B cell (primary cell): ENCODE measurements around the gene NUP85. TPM values are rescaled to one million over a fixed set of nuclear protein-coding genes. Genes with fewer than 3 reads are reported as not detected.

Experiments
- ATAC-seq: fragments of 200-7000 bp; cut with Tn5 transposase; one replicate; pipeline ENCODE4 v1.10.0; 2021; ENCODE audit warnings: low read depth, mild to moderate bottlenecking, moderate number of reproducible peaks, moderate library complexity
- CTCF ChIA-PET: fragments of 350-600 bp; sonication (Branson Sonifier 250); formaldehyde crosslinking; loops from one replicate; lab custom pipeline; 2021; ENCODE audit warnings: antibody characterized with exemption, inconsistent platforms; lab: Charles Lee
- POLR2A ChIA-PET: fragments of 350-600 bp; sonication (Branson Sonifier 250); formaldehyde crosslinking; loops from one replicate; lab custom pipeline; 2021; ENCODE audit warnings: antibody characterized with exemption; lab: Charles Lee
- DNase-seq: peaks from one replicate; pipeline ENCODE4 v3.0.0; 2013
- H2AFZ ChIP-seq: 2 replicates; pipeline ENCODE4 v1.6.1; 2012; ENCODE audit warnings: mild to moderate bottlenecking, low read depth, low read length; ENCODE audit not compliant: insufficient read depth, poor library complexity, severe bottlenecking
- H3K27ac ChIP-seq, 2 donors: 1 replicate in 1 of 2; 2 replicates in 1 of 2; pipeline ENCODE4 v1.5.1; 2012 to 2013; ENCODE audit warnings: low read length in 2 of 2, mild to moderate bottlenecking in 2 of 2, moderate library complexity in 1 of 2
- H3K27me3 ChIP-seq, 4 experiments: fragments of 200-600 bp in 1 of 4; sonication (generic) in 1 of 4; replicated peaks in 1 of 4; 1 replicate in 2 of 4; 2 replicates in 2 of 4; pipeline versions ENCODE4 v1.6.1 to v1.7.0; 2013 to 2016; ENCODE audit warnings: low read length in 3 of 4, mild to moderate bottlenecking in 2 of 4, mixed read lengths in 1 of 4, moderate library complexity in 1 of 4; ENCODE audit not compliant: insufficient read depth in 4 of 4, control insufficient read depth in 3 of 4; ENCODE audit errors: control extremely low read depth in 1 of 4
- H3K36me3 ChIP-seq, 2 experiments: replicated peaks in 1 of 2; 1 replicate in 1 of 2; 2 replicates in 1 of 2; pipeline versions ENCODE4 v1.6.1 to v1.7.1; 2013; ENCODE audit warnings: low read length in 1 of 2; ENCODE audit not compliant: insufficient read depth in 2 of 2, control insufficient read depth in 1 of 2; ENCODE audit errors: control extremely low read depth in 1 of 2, extremely low read depth in 1 of 2
- H3K4me1 ChIP-seq, 2 donors: fragments of 200-600 bp in 1 of 2; sonication (generic) in 1 of 2; 1 replicate in 1 of 2; 2 replicates in 1 of 2; pipeline versions ENCODE4 v1.5.1 to v1.6.1; 2013 to 2017; ENCODE audit warnings: low read length in 2 of 2; ENCODE audit not compliant: control insufficient read depth in 2 of 2, insufficient read depth in 2 of 2
- H3K4me2 ChIP-seq: replicated peaks from 2 replicates; pipeline ENCODE3; 2012; ENCODE audit warnings: mild to moderate bottlenecking, low read depth, low read length; ENCODE audit not compliant: poor library complexity, severe bottlenecking
- H3K4me3 ChIP-seq, 5 experiments: fragments of 200-600 bp in 1 of 5; sonication (generic) in 1 of 5; 1 replicate in 3 of 5; 2 replicates in 2 of 5; pipeline versions ENCODE4 v1.5.1 to v1.7.0; 2011 to 2016; ENCODE audit warnings: low read length in 4 of 5, mild to moderate bottlenecking in 4 of 5, low read depth in 2 of 5, control low read depth in 1 of 5, moderate library complexity in 1 of 5; ENCODE audit not compliant: insufficient read depth in 1 of 5; ENCODE audit errors: control extremely low read depth in 1 of 5, extremely low read depth in 1 of 5
- H3K79me2 ChIP-seq: fragments of 200-600 bp; sonication (generic); one replicate; pipeline ENCODE4 v1.6.0; 2016; ENCODE audit warnings: low read length; ENCODE audit not compliant: control insufficient read depth, insufficient read depth
- H3K9ac ChIP-seq: fragments of 200-600 bp; sonication (generic); 2 replicates; pipeline ENCODE4 v1.6.1; 2017; ENCODE audit warnings: mild to moderate bottlenecking, low read length, moderate library complexity
- H3K9me3 ChIP-seq, 3 donors: one replicate each; pipeline versions ENCODE4 v1.6.1 to v1.7.1; 2013; ENCODE audit warnings: low read length in 2 of 3; ENCODE audit not compliant: control insufficient read depth in 2 of 3, insufficient read depth in 1 of 3; ENCODE audit errors: control extremely low read depth in 1 of 3
- H4K20me1 ChIP-seq: 2 replicates; pipeline ENCODE4 v1.6.0; 2012; ENCODE audit warnings: mild to moderate bottlenecking, low read length; ENCODE audit not compliant: insufficient read depth, control insufficient read depth, poor library complexity, severe bottlenecking
- H3K27ac Mint-ChIP-seq: one replicate; pipeline ENCODE4 v1.8.0; 2021; ENCODE audit warnings: mixed read lengths
- H3K27me3 Mint-ChIP-seq: one replicate; pipeline ENCODE4 v1.8.0; 2021; ENCODE audit warnings: mixed read lengths
- H3K4me1 Mint-ChIP-seq: one replicate; pipeline ENCODE4 v1.8.0; 2021; ENCODE audit warnings: mixed read lengths
- H3K4me3 Mint-ChIP-seq: one replicate; pipeline ENCODE4 v1.8.0; 2021; ENCODE audit warnings: mixed read lengths
- H3K9me3 Mint-ChIP-seq: one replicate; pipeline ENCODE4 v1.8.0; 2022; ENCODE audit warnings: mixed read lengths; ENCODE audit not compliant: insufficient read depth
- CTCF ChIP-seq: fragments of 200-600 bp; IDR thresholded peaks from one replicate; pipeline ENCODE4 v1.8.0; 2022; ENCODE audit warnings: antibody characterized with exemption, mild to moderate bottlenecking
- EZH2 ChIP-seq: IDR thresholded peaks from 2 replicates; pipeline ENCODE4 v1.6.1; 2012; ENCODE audit warnings: borderline replicate concordance, low read depth, mild to moderate bottlenecking, moderate library complexity, low read length; ENCODE audit not compliant: insufficient read depth, poor library complexity, severe bottlenecking
- WGBS: methylation state at CpG from one replicate; pipeline ENCODE4 v1.1.5; 2013; ENCODE audit warnings: missing lambda C conversion rate; ENCODE audit not compliant: insufficient coverage; 5-methylcytosine and 5-hydroxymethylcytosine counted together
- intact Hi-C: fragments of 100-400 bp; cut with micrococcal nuclease; formaldehyde crosslinking; loops from one replicate; pipeline ENCODE4 v1.10.0; 2022
- polyA plus RNA-seq: library from polyadenylated mRNA; depleted of rRNA; stranded (reverse); fragments of >200 nt; gene quantifications from 2 replicates; pipeline ENCODE4 v1.2.3, GENCODE V29; 2012
- total RNA-seq, 2 donors: library from RNA; stranded (reverse); fragments of 120-200 nt in 1 of 2; gene quantifications; 1 replicate in 1 of 2; 2 replicates in 1 of 2; pipeline versions ENCODE4 v1.2.3 to v1.2.4, GENCODE V29; 2013 to 2022

The NUP85 gene
- total and polyA plus RNA-seq, 2 donors (not counting 1 experiment from before 2014, with no cell fraction given) = 97.5 to 142 TPM

GRCh38 chr17:75168998-75169397 is 36.5 kb upstream of the NUP85 start:
- Histone ChIP-seq H3K27me3 (no peaks in the 10 kb centered on the region), H3K4me2 (no peak overlapping the region), H3K4me3 (no peak overlapping the region), H3K79me2 (peaks cover 49% of the 10 kb centered on the region), H3K4me1 (peaks cover 0 to 2% of the 10 kb centered on the region in 2 donors), H3K27ac (no peak overlapping the region), H2AFZ (no peak overlapping the region), H3K9me3 (no peaks in the 10 kb centered on the region), H4K20me1 (no peaks in the 10 kb centered on the region), H3K9ac (no peak overlapping the region), H3K36me3 (peaks cover 9 to 39% of the 10 kb centered on the region in 2 experiments)
- ChIA-PET CTCF (interaction anchor here (0.7 to 16.4 kb wide), 3 partner anchors 11 to 55 kb away, joined by 3 to 373 read pairs (median 3); partner anchors contain the start of gene ARMC7), POLR2A (no interaction called here)
- H3K9me3 Mint-ChIP-seq = no peaks in the 10 kb centered on the region
- DNase-seq (no peak), ATAC-seq (no peak)
- H3K4me1 Mint-ChIP-seq = peaks cover 9% of the 10 kb centered on the region
- H3K4me3 Mint-ChIP-seq = no peak overlapping the region
- H3K27me3 Mint-ChIP-seq = no peaks in the 10 kb centered on the region
- no peak overlapping the region for H3K27ac Mint-ChIP-seq
- whole genome bisulfite sequencing = 83% methylated on average over 1 of the region's 4 CpGs
- TF ChIP-seq CTCF (no peak), EZH2 (no peak)
- intact Hi-C loops = no loop called here

GRCh38 chr17:75173526-75173925 is 32.0 kb upstream of the NUP85 start:
- Mint-ChIP-seq H3K9me3 (no peaks in the 10 kb centered on the region), H3K27ac (no peak overlapping the region), H3K27me3 (no peaks in the 10 kb centered on the region), H3K4me1 (peaks cover 13% of the 10 kb centered on the region), H3K4me3 (no peak overlapping the region)
- intact Hi-C loops = no loop called here
- Histone ChIP-seq H3K27ac (no peak overlapping the region), H3K36me3 (peaks cover 6 to 53% of the 10 kb centered on the region in 2 experiments), H3K4me1 (peaks cover 6 to 8% of the 10 kb centered on the region in 2 donors), H3K4me3 (no peak overlapping the region), H3K79me2 (peaks cover 94% of the 10 kb centered on the region), H4K20me1 (peaks cover 15% of the 10 kb centered on the region), H3K9ac (no peak overlapping the region), H3K9me3 (no peaks in the 10 kb centered on the region), H3K4me2 (no peak overlapping the region), H2AFZ (no peak overlapping the region), H3K27me3 (no peaks in the 10 kb centered on the region)
- CTCF ChIA-PET = interaction anchor here (0.7 to 16.4 kb wide), 10 partner anchors 19 to 250 kb away, joined by 3 to 373 read pairs (median 4); partner anchors contain the start of genes ARMC7, JPT1, NT5C and OTOP2
- no peak for ATAC-seq
- DNase-seq = no peak
- WGBS = 88% methylated on average over 2 of the region's 4 CpGs
- POLR2A ChIA-PET = interaction anchor here (0.6 kb wide), 1 partner anchor 73 kb away, joined by 3 read pairs; no protein-coding TSS in a partner anchor
- no peak for TF ChIP-seq EZH2
- no peak for TF ChIP-seq CTCF
